IPS-18a (cell line): Measurements from ENCODE around the gene CADM1.

Experiments
- H3K27ac ChIP-seq: one replicate; pipeline ENCODE4 v1.5.1; 2013; ENCODE audit warnings: low read length
- H3K27me3 ChIP-seq: one replicate; pipeline ENCODE4 v1.6.1; 2013; ENCODE audit warnings: mild to moderate bottlenecking, low read length; ENCODE audit not compliant: control insufficient read depth, insufficient read depth
- H3K36me3 ChIP-seq: one replicate; pipeline ENCODE4 v1.6.1; 2013; ENCODE audit warnings: low read depth, low read length; ENCODE audit not compliant: control insufficient read depth
- H3K4me1 ChIP-seq: one replicate; pipeline ENCODE4 v1.6.1; 2013; ENCODE audit warnings: low read depth, low read length; ENCODE audit not compliant: control insufficient read depth
- H3K4me3 ChIP-seq: one replicate; pipeline ENCODE4 v1.5.1; 2013; ENCODE audit warnings: low read length
- H3K9ac ChIP-seq: one replicate; pipeline ENCODE4 v1.6.1; 2013; ENCODE audit warnings: mild to moderate bottlenecking, low read length, moderate library complexity
- H3K9me3 ChIP-seq: one replicate; pipeline ENCODE4 v1.6.1; 2013; ENCODE audit warnings: low read depth, low read length; ENCODE audit not compliant: control insufficient read depth

The CADM1 gene

GRCh38 chr11:115221461-115222069 lies 282.6 kb downstream of the CADM1 start:
- Histone ChIP-seq H3K4me3 (no peak overlapping the region), H3K27ac (no peak overlapping the region), H3K36me3 (no peaks in the 10 kb centered on the region), H3K9ac (no peak overlapping the region), H3K27me3 (no peaks in the 10 kb centered on the region), H3K9me3 (no peaks in the 10 kb centered on the region), H3K4me1 (peaks cover 22% of the 10 kb centered on the region)

DNA sequence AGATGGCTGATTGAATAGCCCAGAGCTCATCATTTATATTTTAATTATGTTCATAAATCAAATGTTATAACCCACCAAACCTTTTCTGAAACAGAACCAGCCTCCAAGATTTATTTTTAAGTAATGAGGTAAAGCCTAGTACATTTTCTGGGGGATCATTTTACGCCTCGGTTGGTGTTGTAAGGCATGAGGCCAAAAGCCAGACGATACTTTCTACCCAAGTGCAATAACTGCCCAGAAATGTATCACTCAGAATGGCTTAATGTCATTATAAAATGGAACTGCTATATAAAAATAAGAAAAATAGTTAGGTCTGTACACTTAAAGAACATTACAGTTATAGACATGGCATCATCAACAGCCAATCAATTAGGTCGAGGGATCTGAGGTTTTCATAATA lies 283.3 kb downstream of the CADM1 start:
- Histone ChIP-seq H3K9ac (no peak overlapping the region), H3K27me3 (no peaks in the 10 kb centered on the region), H3K9me3 (no peaks in the 10 kb centered on the region), H3K4me1 (peaks cover 17% of the 10 kb centered on the region), H3K4me3 (no peak overlapping the region), H3K36me3 (no peaks in the 10 kb centered on the region), H3K27ac (no peak overlapping the region)

DNA sequence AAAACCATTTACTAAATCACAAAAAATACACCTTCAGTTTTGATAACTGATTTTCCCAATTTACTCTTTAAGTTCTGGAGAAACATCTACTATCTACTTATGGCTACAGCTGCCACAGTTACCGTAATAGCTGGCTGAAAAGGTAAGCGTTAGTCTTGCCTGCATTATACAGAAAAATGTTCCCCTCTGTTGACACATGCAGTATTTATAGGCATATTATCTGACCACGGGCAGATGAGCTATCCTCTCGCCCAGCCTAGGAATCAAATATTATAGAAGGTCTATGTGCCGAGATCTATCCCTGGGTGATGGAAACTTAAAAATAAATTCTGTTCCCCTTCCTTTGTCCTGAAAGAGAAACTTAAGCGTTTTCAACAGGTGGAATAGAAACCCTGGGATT lies 283.8 kb downstream of the CADM1 start:
- no peak overlapping the region for H3K9ac ChIP-seq
- no peaks in the 10 kb centered on the region for H3K9me3 ChIP-seq
- H3K27ac ChIP-seq, result no peak overlapping the region
- H3K4me1 ChIP-seq, result peaks cover 17% of the 10 kb centered on the region
- no peaks in the 10 kb centered on the region for H3K36me3 ChIP-seq
- H3K4me3 ChIP-seq, result no peak overlapping the region
- no peaks in the 10 kb centered on the region for H3K27me3 ChIP-seq

DNA sequence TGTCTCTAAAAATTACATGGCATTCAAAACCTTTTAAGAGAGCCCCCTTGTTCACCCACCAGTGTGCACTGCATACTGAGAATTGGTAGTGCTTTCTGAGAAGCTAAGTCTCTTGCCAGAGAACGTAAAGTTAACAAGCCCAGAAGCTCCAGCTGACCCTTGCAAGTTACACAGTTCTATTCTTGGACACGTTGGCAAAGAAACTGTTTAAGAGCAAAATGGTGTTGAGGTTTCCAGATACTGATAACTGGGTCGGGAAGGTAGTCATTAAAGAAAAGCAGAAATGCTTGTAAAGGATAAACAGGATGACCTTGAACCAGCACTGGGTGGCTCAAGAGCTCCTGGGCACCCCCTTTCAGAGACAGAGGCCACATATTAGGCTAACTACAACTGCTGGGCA lies 284.8 kb downstream of the CADM1 start:
- Histone ChIP-seq H3K4me1 (peaks cover 13% of the 10 kb centered on the region), H3K27me3 (no peaks in the 10 kb centered on the region), H3K36me3 (no peaks in the 10 kb centered on the region), H3K4me3 (no peak overlapping the region), H3K9ac (no peak overlapping the region), H3K27ac (no peak overlapping the region), H3K9me3 (no peaks in the 10 kb centered on the region)

- Histone ChIP-seq H3K27me3 (no peaks in the 10 kb centered on the region), H3K36me3 (no peaks in the 10 kb centered on the region), H3K4me1 (peaks cover 17% of the 10 kb centered on the region), H3K9ac (no peak overlapping the region), H3K4me3 (no peak overlapping the region), H3K27ac (no peak overlapping the region), H3K9me3 (no peaks in the 10 kb centered on the region)
Measured at GRCh38 chr11:115217726-115218311, 286.4 kb downstream of the CADM1 start.

DNA sequence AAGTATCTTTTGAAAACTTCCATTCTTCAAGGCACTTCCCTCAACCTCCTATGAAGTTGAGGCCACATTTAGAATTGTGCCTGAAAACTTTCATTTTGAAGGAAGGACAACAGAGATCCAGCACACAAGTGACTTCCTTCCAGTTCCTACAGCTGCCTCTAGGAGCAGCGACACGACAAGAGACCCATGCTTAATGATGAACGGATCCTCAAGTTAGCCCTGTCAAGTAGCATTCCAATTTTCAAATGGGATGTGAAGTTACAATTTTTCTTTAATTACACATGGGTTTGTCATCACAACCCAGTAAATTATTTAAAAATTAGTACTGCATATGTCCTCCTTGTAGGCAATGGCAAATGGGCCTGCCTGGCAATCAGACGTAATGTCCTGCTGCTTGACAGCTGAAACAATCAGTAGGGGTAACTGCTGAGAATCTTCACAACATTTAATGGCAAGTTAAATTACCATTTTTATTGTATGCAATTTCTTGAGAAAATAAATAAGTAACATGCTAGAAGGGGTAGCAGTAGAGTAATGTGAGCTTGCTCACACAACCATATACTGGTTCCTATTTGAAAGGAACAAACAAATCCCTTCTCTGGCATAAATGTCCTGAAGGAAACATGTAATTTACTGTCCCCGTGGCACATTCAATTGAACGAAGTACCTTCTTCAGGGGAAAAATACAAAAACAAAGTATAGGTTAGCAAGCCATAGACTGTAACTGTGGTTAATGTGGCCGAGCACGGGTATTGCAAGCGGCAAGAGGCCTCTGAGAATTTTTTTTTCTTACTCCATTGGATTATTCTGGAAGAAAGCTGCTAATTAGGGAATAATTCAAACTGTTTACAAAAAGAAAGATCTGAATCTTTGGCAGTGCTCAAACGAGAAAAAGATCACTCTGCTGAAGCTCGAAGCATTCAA lies 288.3 kb downstream of the CADM1 start:
- Histone ChIP-seq H3K27me3 (no peaks in the 10 kb centered on the region), H3K27ac (no peak overlapping the region), H3K4me1 (peaks cover 3% of the 10 kb centered on the region), H3K9me3 (no peaks in the 10 kb centered on the region), H3K9ac (no peak overlapping the region), H3K4me3 (no peak overlapping the region), H3K36me3 (no peaks in the 10 kb centered on the region)

DNA sequence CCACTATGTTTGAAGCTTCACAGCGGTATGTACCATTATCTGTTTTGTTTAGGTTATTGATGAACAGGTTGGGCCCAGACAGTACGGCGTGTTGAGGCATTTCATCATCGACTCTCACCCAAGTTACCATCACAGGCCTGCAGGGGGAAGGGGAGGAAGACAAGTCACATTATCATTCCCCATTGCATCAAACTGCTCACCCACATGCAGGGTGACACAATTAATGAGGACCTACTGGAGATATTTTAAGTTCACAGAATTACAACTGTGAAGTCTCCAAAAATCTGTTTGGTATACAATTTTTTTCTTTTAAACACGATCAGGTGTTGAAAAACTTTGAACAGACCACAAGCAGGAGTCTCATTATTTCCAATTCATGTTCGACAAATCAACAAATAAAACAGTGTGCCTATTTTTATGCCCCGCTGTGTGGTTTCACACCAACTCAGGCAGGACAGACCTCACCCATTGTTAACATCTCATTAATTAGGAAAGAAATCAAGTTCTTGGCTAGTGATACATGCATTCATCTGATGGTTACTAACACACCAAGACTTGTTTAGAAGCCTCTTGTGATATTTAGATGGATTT lies 289.5 kb downstream of the CADM1 start:
- H3K36me3 ChIP-seq, result no peaks in the 10 kb centered on the region
- H3K9ac ChIP-seq, result no peak overlapping the region
- no peak overlapping the region for H3K27ac ChIP-seq
- H3K4me1 ChIP-seq, result peaks cover 3% of the 10 kb centered on the region
- no peaks in the 10 kb centered on the region for H3K9me3 ChIP-seq
- no peaks in the 10 kb centered on the region for H3K27me3 ChIP-seq
- no peak overlapping the region for H3K4me3 ChIP-seq

GRCh38 chr11:115213007-115213406 lies 291.2 kb downstream of the CADM1 start:
- no peaks in the 10 kb centered on the region for H3K36me3 ChIP-seq
- H3K4me1 ChIP-seq, result peaks cover 3% of the 10 kb centered on the region
- H3K4me3 ChIP-seq, result no peak overlapping the region
- H3K9me3 ChIP-seq, result no peaks in the 10 kb centered on the region
- no peak overlapping the region for H3K27ac ChIP-seq
- no peak overlapping the region for H3K9ac ChIP-seq
- no peaks in the 10 kb centered on the region for H3K27me3 ChIP-seq

GRCh38 chr11:115208808-115209259 lies 295.4 kb downstream of the CADM1 start:
- Histone ChIP-seq H3K9ac (no peak overlapping the region), H3K27ac (no peak overlapping the region), H3K9me3 (no peaks in the 10 kb centered on the region), H3K4me3 (no peak overlapping the region), H3K27me3 (no peaks in the 10 kb centered on the region), H3K4me1 (peaks cover 8% of the 10 kb centered on the region), H3K36me3 (no peaks in the 10 kb centered on the region)

- H3K36me3 ChIP-seq, result no peaks in the 10 kb centered on the region
- H3K4me1 ChIP-seq, result peaks cover 13% of the 10 kb centered on the region
- H3K27ac ChIP-seq, result no peak overlapping the region
- no peaks in the 10 kb centered on the region for H3K27me3 ChIP-seq
- H3K4me3 ChIP-seq, result no peak overlapping the region
- no peak overlapping the region for H3K9ac ChIP-seq
- no peaks in the 10 kb centered on the region for H3K9me3 ChIP-seq
Measured at GRCh38 chr11:115207916-115208315, 296.3 kb downstream of the CADM1 start.

- Histone ChIP-seq H3K27me3 (no peaks in the 10 kb centered on the region), H3K4me1 (peaks cover 20% of the 10 kb centered on the region), H3K36me3 (no peaks in the 10 kb centered on the region), H3K4me3 (no peak overlapping the region), H3K9me3 (no peaks in the 10 kb centered on the region), H3K9ac (no peak overlapping the region), H3K27ac (no peak overlapping the region)
Measured at GRCh38 chr11:115207166-115207591, 297.0 kb downstream of the CADM1 start.
